Activated naive CD8-positive, alpha-beta T cell treated with anti-CD3 and anti-CD28 coated beads, Interleukin-2, amount 50 U/mL, for 16 hours (primary cell): ENCODE data around the gene GARNL3.

Experiments used
- DNase-seq: peaks from one replicate; pipeline ENCODE4 v3.0.0-alpha.2; 2020; ENCODE audit warnings: low read depth, low spot score

GARNL3 gene

DNA sequence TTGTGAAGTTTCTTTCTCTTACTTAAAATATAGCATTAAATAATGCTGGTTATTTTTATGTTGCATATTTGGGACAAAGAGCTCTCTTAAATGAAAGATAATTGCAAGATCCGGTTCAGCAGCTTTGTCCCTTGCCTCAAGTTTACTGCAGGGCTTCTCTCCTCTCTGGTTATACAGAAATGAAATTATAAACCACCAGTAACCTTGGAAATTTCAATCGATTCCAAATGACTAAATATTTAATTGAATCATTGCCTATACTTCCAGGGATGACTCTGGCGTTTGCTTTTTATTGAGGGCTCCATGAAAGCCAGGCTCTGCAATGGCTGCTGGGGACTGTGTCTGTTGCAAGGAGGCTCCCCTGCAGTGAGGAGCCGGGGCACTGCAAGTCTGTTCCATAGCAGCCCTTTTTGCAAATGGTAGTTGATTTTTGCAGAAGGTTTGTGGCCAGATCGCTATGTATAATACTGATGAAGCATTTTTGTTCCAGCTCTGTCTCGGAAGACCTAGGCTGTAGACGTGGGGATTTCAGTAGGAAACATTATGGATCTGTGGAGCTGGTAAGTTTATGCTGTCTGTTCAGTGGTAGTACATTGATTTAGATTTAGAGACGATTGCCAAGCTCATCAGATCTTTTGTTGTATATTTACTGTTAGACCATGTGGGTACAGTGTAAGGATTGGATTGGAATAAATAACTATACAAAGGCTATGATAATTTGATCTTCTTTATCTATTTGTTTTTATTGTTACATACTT is at the start of gene GARNL3:
Gene GARNL3 (plus strand): TSS at position 313 of the 758 bp plus-strand sequence. CDS start 104 bp downstream, at position 417.
- no peak for DNase-seq

DNA sequence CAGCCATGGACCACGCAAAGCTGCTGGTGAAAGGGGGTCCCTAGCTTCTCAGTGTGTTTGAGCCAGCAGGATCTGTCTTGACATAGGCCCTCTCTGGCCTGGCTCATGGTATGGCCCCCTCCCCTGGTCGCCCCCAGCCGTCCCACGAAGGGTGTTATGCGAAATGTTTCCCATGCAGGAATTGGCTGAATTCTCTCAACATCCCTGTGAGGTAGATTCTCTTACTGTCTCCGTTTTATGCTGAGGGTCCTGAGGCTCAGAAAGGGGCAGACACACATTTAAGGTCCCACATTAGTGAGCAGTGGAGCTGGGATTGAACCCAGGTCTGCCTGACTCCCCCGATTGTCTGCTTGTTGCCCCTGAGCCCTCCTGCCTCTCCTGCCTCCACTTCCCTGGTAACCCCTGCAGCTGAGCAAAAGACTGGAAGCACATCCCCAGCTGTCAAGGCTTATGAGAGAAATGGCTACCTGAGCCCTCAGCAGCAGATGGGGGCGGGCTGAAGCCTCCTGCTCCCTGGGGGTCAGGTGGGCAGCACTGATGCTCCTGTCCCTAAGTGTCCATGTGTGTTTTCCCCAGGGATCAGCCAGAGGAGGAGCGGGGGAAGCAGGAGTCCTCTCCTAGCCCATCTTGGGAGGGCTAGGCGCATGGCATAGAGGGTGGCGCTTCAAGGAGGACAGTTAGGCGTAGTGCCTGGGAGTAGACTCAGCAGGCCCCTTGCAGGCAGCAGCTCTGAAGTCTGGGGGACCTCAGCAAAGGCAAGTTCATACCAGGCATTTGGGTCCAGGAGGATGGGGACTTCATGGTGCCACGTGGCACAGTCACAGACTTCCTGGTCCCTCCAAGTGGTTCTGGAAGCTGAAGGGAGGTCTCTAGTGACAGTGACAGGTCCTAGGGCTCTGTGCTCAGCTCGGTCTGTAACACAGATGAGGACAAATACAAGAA is 49.0 kb upstream of the GARNL3 start:
- no peak for DNase-seq

- no peak for DNase-seq
These were observed 48.2 kb upstream of the GARNL3 start for GRCh38 chr9:127216210-127216887.

DNA sequence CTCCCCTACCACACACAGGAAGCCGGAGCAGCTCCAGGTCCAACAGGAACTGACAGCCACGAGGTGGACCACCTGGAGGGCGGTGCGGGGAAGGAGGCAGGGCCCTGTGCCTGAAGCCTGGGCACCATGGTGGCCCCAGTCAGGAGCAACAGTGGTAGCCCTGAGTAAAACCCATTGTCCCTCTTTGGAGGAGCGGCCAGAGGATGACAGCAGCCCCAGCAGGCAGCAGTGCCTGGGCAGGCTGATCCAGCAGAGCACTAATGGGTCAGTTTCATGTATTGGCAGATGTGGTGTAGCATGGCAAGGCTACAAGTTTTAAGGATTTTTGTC is 47.7 kb upstream of the GARNL3 start:
- no peak for DNase-seq

- DNase-seq = no peak
These were observed 45.8 kb upstream of the GARNL3 start for GRCh38 chr9:127218818-127219217.

GRCh38 chr9:127219520-127219919 is 45.1 kb upstream of the GARNL3 start:
- DNase-seq = no peak

GRCh38 chr9:127221695-127222094 is 42.9 kb upstream of the GARNL3 start:
- DNase-seq = no peak

DNA sequence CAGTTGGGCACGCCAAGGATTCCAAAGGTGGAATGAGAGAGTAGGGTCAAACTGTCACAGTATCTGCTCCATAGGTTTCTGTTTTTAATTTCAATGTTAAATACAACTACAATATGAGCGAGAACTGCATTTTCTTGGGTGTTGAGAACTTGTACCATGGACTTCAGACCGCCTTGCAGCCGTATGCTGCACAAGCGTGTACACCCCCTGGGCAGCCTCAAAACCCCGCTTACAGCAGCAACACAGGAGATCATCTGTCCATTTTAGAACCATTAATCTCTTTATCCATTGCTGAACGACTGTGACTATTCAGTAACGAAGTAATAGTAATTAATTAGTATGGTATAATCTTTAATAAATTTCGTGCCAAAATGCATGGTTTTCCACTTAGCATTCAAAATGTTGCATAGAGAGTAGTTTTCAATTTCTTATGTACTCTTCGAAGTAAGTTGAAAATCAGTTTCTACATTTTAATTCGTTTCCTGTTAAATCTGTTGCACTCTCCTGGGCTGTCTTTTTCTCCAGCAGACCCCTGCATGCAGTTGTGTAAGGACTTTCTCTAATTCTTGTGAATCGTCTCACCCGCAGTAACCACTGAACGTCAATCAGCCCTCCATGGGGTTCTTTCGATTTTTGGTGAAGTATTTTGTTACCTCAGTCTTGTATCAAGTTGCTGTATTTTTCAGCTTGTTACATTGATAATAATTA is 42.0 kb upstream of the GARNL3 start:
- DNase-seq = no peak

DNA sequence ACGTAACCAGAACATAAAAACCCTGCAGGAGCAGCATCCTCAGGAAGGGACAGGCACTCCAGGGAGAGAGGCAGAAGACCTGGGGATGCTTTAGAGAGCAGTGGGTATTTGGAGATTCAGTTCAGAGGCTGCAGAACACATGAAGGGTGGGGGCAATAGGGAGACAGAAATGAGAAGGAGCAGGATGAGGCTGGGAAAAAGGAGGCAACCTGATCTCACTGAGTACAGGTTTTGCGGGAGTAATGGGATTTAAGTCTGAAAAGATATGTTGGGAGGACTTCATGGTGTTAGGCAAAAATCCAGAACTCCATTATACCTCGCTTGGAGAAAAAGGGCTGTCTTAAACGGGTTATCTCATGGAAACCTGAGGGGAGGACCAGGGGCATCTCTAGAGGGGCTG is 41.3 kb upstream of the GARNL3 start:
- no peak for DNase-seq

GRCh38 chr9:127223810-127224177 is 40.8 kb upstream of the GARNL3 start:
- no peak for DNase-seq

DNA sequence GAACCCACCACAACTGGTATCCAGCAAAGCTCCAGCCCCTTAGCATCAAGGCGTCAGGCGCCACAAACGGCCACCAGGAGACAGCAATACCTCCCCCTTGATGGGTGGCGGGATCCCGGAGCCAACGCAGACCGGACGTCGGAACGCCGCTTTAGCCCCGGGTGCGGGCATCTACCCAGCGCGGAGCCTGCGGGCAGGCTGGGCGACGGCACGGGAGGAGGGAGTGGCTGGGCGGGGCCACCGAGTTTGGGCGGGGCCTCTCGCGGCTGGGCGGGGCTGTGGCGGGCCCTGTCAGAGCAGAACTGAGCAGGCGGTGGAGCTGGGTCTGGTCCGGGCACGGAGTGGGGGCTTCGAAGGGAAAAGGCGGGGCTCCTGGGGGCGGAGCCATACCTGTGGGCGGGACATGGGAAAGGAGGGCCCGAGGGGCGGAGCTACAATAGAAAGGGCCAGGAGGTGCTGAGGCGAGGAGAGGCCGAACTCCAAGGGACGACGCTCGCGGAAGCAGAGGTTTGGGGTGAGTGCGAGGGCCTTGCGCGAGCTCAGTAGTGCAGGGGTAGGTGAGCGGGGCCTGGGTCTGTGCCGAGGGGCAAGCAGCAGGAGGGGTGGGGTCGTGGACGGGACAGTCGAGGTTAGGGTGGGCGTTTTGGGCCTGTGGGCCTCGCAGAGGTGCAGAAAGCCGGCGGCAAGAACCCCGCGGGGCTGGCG is 40.2 kb upstream of the GARNL3 start:
- DNase-seq = peak; percentile 71

- peak; percentile 79 for DNase-seq
These were observed 39.5 kb upstream of the GARNL3 start for GRCh38 chr9:127224883-127225739.

- no peak for DNase-seq
These were observed 38.6 kb upstream of the GARNL3 start for GRCh38 chr9:127225801-127226625.

DNA sequence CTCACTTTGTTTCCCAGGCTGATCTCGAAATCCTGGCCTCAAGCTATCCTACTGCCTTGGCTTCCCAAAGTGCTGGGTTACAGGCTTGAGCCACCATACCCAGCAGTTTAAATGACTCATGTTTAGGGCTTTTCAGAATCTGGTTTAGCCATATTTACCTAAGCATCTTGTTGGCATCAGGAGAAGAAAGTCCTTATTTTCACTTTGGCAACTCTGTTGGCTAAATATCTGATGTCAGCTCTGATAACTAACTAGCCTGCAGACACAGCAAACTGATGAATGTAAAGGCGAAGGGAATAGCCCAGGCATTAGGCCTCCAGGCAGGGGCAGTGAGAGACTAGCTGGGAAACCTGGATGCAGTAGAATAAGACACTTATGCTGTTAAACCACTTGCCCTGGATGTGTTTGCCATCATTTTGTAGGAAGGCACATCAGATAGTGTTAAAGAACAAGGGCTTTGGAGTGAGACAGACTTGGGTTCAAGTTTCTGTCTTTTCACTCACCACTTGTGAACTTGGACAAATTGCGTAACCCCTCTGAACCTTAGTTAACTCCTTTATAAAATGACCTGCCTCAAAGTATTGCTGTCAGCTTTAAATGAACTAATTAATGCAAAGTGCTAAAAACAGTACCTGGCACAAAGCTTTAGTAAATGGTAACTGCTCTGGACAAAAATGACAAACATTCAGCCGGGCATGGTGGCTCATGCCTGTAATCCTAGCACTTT is 34.7 kb upstream of the GARNL3 start:
- DNase-seq = no peak

- no peak for DNase-seq
These were observed 32.9 kb upstream of the GARNL3 start for GRCh38 chr9:127231666-127232065.

DNA sequence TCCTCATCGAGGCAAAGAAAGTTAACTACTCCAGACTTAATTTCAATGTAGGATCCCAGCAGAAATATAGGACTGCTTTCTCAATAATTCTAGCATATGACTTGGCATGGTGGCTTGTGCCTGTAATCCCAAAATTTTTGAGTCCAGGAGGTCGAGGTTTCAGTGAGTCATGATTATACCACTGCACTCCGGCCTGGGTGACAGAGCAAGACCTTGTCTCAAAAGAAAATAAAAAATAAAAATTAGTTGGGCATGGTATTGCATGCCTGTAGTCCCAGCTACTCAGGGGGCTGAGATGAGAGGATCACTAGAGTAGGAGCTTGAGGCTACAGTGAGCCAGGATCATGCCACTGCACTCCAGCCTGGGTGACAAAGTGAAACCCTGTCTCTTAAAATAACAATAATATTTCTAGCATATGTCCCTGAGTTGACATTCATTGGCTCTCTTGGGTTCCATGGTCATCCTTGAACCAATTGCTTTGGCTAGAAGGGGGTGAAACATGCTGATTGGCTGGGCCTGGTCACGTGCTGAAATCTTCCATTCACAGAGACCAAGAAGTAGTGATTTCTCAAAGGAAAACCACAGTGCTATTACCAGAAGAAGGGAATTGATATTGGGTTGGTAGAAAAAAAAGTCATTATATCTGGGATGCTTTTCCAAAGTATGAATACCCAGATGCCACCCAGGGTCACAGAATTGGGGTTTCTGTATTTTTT is 31.6 kb upstream of the GARNL3 start:
- DNase-seq = no peak

- DNase-seq = no peak
These were observed 31.0 kb upstream of the GARNL3 start for GRCh38 chr9:127233550-127233949.

- DNase-seq = no peak
These were observed 30.6 kb upstream of the GARNL3 start for GRCh38 chr9:127233989-127234388.
